ENCODE measurements around the gene ZNF423. TPM values are rescaled to one million over a fixed set of nuclear protein-coding genes. Genes with fewer than 3 reads are reported as not detected.
A peak's percentile ranks its signal among the peaks of the same experiment; 100 is the strongest.

The ZNF423 gene
- total RNA-seq, 1 experiment from 2014 or later: 0.20 TPM

- intact Hi-C loops (cut with micrococcal nuclease; ENCODE audit: unreplicated experiment): no loop called here
- Mint-ChIP-seq H3K36me3 (ENCODE audit: insufficient read depth, unreplicated experiment) (no peaks in the 10 kb centered on the region), H3K4me1 (ENCODE audit: low read depth, unreplicated experiment) (no peaks in the 10 kb centered on the region), H3K27me3 (ENCODE audit: insufficient read depth, unreplicated experiment) (peaks cover 6% of the 10 kb centered on the region), H3K4me3 (ENCODE audit: unreplicated experiment) (no peak overlapping the region), H3K27ac (ENCODE audit: unreplicated experiment) (no peak overlapping the region), H3K9me3 (ENCODE audit: unreplicated experiment) (no peaks in the 10 kb centered on the region)
- Histone ChIP-seq H3K9me3 (no peaks in the 10 kb centered on the region), H3K36me3 (ENCODE audit: control insufficient read depth, insufficient read depth, low read length) (no peaks in the 10 kb centered on the region), H3K4me1 (no peaks in the 10 kb centered on the region), H3K27me3 (replicated peaks; ENCODE audit: control insufficient read depth, insufficient read depth, low read length) (no peaks in the 10 kb centered on the region), H3K4me3 (ENCODE audit: low read depth, low read length) (no peak overlapping the region)
- CTCF ChIA-PET: no interaction called here
- BruUV-seq (replicated peaks): no TSS peak
- no peak for DNase-seq
- POLR2A ChIA-PET: no interaction called here
- TF ChIP-seq CTCF (IDR thresholded peaks at IDR 0.05; ENCODE audit: insufficient read depth in 1 of 2, low read depth in 1 of 2, low read length in 1 of 2, severe bottlenecking in 1 of 2, unreplicated experiment in 1 of 2): no peak
Observed at GRCh38 chr16:49472598-49472997, 383.3 kb downstream of the ZNF423 start.

GRCh38 chr16:49471038-49471727 lies 384.7 kb downstream of the ZNF423 start:
- DNase-seq: no peak
- Mint-ChIP-seq H3K4me3 (ENCODE audit: unreplicated experiment) (no peak overlapping the region), H3K27ac (ENCODE audit: unreplicated experiment) (no peak overlapping the region), H3K27me3 (ENCODE audit: insufficient read depth, unreplicated experiment) (peaks cover 8% of the 10 kb centered on the region), H3K9me3 (ENCODE audit: unreplicated experiment) (no peaks in the 10 kb centered on the region), H3K36me3 (ENCODE audit: insufficient read depth, unreplicated experiment) (no peaks in the 10 kb centered on the region), H3K4me1 (ENCODE audit: low read depth, unreplicated experiment) (no peaks in the 10 kb centered on the region)
- no peaks in the 10 kb centered on the region for H3K27me3 ChIP-seq (replicated peaks; ENCODE audit: control insufficient read depth, insufficient read depth, low read length)
- H3K4me3 ChIP-seq (ENCODE audit: low read depth, low read length): no peak overlapping the region
- ChIA-PET POLR2A (no interaction called here), CTCF (no interaction called here)
- BruUV-seq (replicated peaks): no TSS peak
- no peaks in the 10 kb centered on the region for H3K36me3 ChIP-seq (ENCODE audit: control insufficient read depth, insufficient read depth, low read length)
- H3K4me1 ChIP-seq: no peaks in the 10 kb centered on the region
- no peaks in the 10 kb centered on the region for H3K9me3 ChIP-seq
- intact Hi-C loops (cut with micrococcal nuclease; ENCODE audit: unreplicated experiment): no loop called here
- no peak for TF ChIP-seq CTCF (IDR thresholded peaks at IDR 0.05; ENCODE audit: insufficient read depth in 1 of 2, low read depth in 1 of 2, low read length in 1 of 2, severe bottlenecking in 1 of 2, unreplicated experiment in 1 of 2)

GRCh38 chr16:49470513-49470991 lies 385.4 kb downstream of the ZNF423 start:
- ChIA-PET POLR2A (no interaction called here), CTCF (no interaction called here)
- Histone ChIP-seq H3K4me1 (no peaks in the 10 kb centered on the region), H3K9me3 (no peaks in the 10 kb centered on the region), H3K4me3 (ENCODE audit: low read depth, low read length) (no peak overlapping the region), H3K27me3 (replicated peaks; ENCODE audit: control insufficient read depth, insufficient read depth, low read length) (no peaks in the 10 kb centered on the region), H3K36me3 (ENCODE audit: control insufficient read depth, insufficient read depth, low read length) (no peaks in the 10 kb centered on the region)
- intact Hi-C loops (cut with micrococcal nuclease; ENCODE audit: unreplicated experiment): no loop called here
- BruUV-seq (replicated peaks): no TSS peak
- H3K4me3 Mint-ChIP-seq (ENCODE audit: unreplicated experiment): no peak overlapping the region
- no peaks in the 10 kb centered on the region for H3K9me3 Mint-ChIP-seq (ENCODE audit: unreplicated experiment)
- H3K36me3 Mint-ChIP-seq (ENCODE audit: insufficient read depth, unreplicated experiment): no peaks in the 10 kb centered on the region
- no peak overlapping the region for H3K27ac Mint-ChIP-seq (ENCODE audit: unreplicated experiment)
- DNase-seq: peak in 1 of 2 experiments; percentile 6
- TF ChIP-seq CTCF (IDR thresholded peaks at IDR 0.05; ENCODE audit: insufficient read depth in 1 of 2, low read depth in 1 of 2, low read length in 1 of 2, severe bottlenecking in 1 of 2, unreplicated experiment in 1 of 2): no peak
- H3K4me1 Mint-ChIP-seq (ENCODE audit: low read depth, unreplicated experiment): no peaks in the 10 kb centered on the region
- H3K27me3 Mint-ChIP-seq (ENCODE audit: insufficient read depth, unreplicated experiment): peaks cover 14% of the 10 kb centered on the region
